Renal cortex interstitium (tissue), 11 donors: ENCODE measurements around the gene IL25. TPM values are rescaled to one million over a fixed set of nuclear protein-coding genes. Genes with fewer than 3 reads are reported as not detected.
A peak's percentile ranks its signal among the peaks of the same experiment; 100 is the strongest.
"Not testable (repeated sequence)": the region's sequence is repeated elsewhere in the genome, so short reads cannot be mapped to it uniquely, and the experiment has no call there.

Experiments
- DNase-seq, 11 donors: peaks; one replicate each; pipeline ENCODE4 v3.0.0-alpha.2; 2013; ENCODE audit warnings: low read depth in 9 of 11, low spot score in 4 of 11; ENCODE audit errors: extremely low read depth in 1 of 11
- polyA plus RNA-seq, 3 donors: library from polyadenylated mRNA; unstranded; fragments of 120-200 nt; gene quantifications; one replicate each; pipeline ENCODE4 v1.2.1, GENCODE V29; 2013; ENCODE audit not compliant: insufficient read length in 3 of 3

The IL25 gene
- polyA plus RNA-seq, 3 donors, result not detected

DNA sequence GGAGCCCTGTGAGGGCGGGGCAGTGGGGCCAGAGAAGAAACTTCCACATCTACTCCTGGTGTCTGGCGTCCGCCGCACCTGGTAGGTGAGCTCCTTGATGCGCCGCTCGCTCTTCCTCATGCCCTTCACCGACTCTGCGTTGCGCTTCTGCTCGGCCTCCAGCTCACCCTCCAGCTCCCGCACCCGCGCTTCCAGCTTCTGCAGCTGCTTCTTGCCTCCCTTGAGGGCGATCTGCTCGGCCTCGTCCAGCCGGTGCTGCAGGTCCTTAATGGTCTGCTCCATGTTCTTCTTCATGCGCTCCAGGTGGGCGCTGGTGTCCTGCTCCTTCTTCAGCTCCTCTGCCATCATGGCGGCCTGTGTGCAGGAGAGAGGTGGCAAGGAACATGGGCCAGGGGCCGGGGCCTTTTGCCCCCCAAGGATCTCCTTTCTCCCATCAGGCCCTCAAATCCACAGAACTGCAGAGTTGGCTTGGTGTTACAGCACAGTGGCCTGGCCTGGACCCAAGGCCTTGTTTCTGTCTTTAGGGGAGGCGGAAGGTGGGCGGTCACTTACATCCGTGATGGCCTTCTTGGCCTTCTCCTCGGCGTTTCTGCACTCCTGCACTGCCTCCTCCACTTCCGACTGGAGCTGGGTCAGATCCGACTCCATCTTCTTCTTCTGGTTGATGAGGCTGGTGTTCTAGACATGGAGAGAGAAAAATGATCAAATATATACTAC is 11.9 kb downstream of the IL25 start:
- no peak for DNase-seq

- DNase-seq, result peak in 1 of 11 donors; percentile 3
Observed at GRCh38 chr14:23385244-23385641, 12.6 kb downstream of the IL25 start.

- peak in 1 of 11 donors; percentile 14 for DNase-seq
Observed at GRCh38 chr14:23385642-23386265, 13.1 kb downstream of the IL25 start.

- not testable (repeated sequence) for DNase-seq
Observed at GRCh38 chr14:23386266-23386657, 13.7 kb downstream of the IL25 start.

- no peak for DNase-seq
Observed at GRCh38 chr14:23386999-23387398, 14.4 kb downstream of the IL25 start.

DNA sequence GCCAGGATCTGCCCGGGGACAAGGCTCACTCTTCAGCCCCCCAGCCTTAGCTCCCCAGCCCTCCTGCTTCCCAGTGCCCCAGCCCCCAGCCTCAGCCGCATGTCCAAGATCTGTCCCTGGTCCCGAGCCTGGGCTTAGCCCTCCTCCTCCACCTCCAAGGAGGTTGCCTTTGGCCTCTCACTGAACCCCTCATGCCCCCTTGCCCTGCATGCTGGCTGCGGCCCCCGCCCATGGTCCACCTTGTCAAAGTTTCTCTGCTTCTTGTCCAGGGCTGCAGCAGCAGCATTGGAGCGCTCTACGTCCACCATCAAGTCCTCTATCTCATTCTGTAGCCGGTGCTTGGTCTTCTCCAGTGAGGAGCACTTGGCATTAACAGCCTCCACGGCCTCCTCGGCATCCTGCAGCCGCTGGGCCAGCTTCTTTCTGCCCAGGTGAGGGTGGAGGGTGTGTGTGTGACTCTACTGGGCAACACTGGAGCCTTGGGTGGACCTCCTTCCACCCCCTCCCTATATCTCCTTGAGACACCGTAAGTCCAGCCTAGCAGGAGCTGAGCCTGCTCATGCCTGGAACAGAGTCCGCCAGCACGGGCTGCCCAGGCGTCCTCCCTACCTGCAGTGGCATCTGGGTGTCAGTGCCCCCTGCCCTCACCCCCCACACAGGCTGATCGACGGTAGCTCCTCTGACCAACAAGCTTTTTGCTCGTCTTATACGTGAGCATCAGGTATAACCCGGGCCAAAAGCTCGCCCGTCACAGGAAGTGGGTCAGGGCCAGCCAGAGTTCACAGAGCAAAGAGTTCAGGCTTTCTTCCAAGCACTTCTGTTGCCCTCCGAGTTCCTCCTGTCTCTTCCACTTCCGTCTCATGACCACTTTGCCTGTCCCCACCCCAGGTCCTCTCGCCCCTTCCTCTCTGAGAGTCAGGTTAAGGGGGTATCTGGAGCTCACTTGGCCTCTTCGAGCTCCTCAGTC is 15.6 kb downstream of the IL25 start:
- DNase-seq, result no peak

DNA sequence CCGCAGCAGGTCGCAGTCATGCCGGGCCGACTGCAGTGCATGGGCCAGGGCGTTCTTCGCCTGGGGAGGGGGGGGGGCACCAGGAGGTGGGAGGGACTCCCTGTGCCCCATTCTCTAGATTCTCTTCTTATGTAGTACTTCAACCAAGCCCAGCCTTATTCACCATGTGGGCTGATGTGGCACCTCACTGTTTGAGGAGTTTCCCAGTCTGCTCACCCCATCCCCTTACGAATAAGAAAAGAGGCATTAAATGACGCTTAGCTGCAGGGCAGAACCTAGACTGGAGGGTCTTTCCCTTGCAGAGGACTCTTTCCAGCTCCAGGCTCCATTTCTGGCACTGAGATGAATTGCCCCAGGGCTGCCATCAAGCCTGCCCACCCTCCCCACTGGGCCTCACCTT is 16.4 kb downstream of the IL25 start:
- no peak for DNase-seq

DNA sequence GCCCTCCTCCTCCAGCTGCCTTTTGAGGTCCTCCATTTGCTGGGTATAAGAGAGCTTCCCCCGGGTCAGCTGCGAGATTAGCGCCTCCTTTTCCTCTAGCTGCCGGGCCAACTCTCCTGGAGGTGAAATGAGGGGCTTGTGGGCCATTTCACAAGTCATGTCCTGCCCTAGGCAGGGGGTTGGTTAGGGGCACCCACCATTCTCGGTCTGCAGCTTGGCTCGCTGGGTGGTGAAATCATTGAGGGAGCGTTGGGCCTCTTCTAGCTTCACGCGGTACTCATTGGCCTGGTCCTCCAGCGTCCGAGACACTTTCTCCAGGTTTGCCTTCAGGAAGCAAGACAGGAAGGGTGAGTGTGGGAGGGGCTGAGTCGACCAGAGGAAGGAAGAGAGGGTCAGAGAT is 16.8 kb downstream of the IL25 start:
- DNase-seq, result no peak

DNA sequence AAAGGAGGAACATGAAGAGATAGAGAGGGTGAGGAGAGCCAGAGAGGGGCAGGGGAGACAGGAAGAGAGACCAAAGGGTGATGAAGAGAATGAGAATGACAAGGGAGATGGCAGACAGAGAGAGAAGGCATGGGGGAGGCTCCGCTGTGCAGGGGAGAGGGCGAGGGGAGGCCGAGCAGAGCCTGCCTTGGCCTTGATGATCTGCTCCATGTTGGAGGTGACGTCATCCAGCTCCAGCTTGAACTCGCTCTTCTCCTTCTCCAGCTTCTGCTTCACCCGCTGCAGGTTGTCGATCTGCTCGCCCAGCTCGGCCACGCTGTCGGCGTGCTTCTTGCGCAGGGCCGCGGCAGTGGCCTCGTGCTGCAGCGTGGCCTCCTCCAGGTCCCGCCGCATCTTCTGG is 17.3 kb downstream of the IL25 start:
- DNase-seq, result not testable (repeated sequence)

- no peak for DNase-seq
Observed at GRCh38 chr14:23392613-23393012, 20.0 kb downstream of the IL25 start.

GRCh38 chr14:23396126-23396525 is 23.5 kb downstream of the IL25 start:
- DNase-seq, result no peak

GRCh38 chr14:23396781-23397407 is 24.3 kb downstream of the IL25 start:
- no peak for DNase-seq

DNA sequence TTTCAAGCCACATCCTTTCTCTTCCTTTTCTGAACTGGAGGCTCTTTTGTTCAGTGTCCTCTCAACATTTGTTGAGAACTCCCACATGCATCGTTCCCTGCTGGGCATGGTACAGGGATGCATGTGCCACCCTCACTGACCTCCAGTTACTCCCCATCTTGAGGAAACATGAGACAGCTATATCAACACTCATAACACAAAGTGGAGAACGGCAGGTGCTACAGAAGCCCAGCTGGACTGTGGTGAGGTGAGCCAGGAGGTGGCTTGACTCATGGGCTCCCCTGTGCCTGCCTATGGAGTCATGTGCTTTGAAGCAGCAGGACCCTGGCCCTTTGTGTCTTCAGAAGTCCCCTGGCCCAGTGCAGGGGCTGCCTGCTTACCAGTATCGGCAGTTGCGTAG is 25.7 kb downstream of the IL25 start:
- DNase-seq, result no peak

- DNase-seq, result no peak
Observed at GRCh38 chr14:23399136-23399535, 26.5 kb downstream of the IL25 start.

GRCh38 chr14:23399591-23399990 is 27.0 kb downstream of the IL25 start:
- peak in 2 of 11 donors; percentile 6 to 8 for DNase-seq

DNA sequence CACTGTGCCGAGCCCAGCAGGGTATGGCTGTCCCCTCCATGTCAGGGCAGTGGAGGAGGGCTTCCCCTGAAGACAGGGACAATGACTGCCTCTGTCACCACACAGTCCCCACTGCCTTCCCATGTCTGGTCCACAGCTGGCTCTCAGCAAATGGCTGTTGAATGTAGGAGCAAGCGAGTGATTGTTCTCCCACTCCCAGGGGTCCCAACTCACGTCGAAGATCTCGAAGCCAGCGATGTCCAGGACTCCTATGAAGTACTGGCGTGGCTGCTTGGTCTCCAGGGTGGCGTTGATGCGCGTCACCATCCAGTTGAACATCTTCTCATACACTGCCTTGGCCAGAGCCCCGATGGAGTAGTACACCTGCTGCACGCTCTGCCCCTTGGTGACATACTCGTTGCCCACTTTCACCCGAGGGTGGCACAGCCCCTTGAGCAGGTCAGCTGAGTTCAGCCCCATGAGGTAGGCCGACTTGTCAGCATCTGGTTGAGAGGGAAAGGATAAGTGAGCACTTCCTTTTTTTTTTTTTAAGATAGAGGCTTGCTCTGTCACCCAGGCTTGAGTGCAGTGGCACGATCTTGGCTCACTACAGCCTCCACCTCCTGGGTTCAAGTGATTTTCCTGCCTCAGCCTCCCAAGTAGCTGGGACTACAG is 28.0 kb downstream of the IL25 start:
- not testable (repeated sequence) for DNase-seq

- DNase-seq, result no peak
Observed at GRCh38 chr14:23401291-23401690, 28.7 kb downstream of the IL25 start.

DNA sequence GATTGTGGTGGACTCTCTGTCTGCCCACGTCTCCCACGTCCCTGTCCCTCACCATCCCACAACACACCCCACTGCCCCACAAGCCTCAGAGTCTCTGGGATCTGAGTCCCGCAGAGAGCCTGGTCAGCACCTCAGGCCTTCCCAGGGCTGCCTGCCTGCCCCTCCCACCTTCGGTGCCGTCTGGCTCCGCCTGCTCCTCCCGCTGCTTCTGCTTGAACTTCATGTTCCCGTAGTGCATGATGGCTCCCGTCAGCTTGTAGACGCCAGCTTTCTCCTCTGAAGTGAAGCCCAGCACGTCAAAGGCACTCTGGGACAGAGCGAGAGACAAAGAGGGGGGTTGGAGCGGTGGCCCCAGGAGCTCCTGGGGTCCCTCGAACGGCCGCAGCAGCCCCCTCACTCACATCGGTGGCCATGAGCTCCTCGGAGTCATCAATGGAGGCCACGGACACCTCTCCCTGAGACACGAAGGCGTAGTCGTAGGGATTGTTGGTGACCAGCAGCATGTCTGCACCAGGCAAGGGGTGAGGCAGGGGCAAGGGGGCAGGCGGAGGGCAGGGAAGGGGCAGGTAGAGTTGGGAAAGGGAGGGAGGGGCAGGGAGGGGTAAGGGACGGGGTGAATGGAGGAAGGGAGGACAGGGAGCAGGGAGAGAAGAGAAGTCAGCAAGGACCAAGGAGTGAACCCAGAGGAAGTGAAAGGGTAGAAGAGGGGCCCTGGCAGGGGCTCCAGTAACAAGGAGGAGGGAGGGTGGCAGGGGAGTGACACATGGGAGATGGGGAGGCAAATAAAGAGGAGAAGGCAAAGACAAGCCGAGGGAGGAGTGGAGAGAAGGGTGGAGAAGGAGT is 29.9 kb downstream of the IL25 start:
- no peak for DNase-seq
